Stimulated activated CD8-positive, alpha-beta memory T cell treated with anti-CD3 and anti-CD28 coated beads, Interleukin-12 subunit alpha, Interleukin-12 subunit beta, amount 100 ng/mL, for 24 hours (primary cell): ENCODE results near the gene YY1.
A peak's percentile ranks its signal among the peaks of the same experiment; 100 is the strongest.

Experiments used
- DNase-seq: peaks from one replicate; pipeline ENCODE4 v3.0.0-alpha.2; 2020; ENCODE audit errors: extremely low read depth

Gene YY1

GRCh38 chr14:100312877-100313400 is 74.0 kb downstream of the YY1 start:
- no peak for DNase-seq

DNA sequence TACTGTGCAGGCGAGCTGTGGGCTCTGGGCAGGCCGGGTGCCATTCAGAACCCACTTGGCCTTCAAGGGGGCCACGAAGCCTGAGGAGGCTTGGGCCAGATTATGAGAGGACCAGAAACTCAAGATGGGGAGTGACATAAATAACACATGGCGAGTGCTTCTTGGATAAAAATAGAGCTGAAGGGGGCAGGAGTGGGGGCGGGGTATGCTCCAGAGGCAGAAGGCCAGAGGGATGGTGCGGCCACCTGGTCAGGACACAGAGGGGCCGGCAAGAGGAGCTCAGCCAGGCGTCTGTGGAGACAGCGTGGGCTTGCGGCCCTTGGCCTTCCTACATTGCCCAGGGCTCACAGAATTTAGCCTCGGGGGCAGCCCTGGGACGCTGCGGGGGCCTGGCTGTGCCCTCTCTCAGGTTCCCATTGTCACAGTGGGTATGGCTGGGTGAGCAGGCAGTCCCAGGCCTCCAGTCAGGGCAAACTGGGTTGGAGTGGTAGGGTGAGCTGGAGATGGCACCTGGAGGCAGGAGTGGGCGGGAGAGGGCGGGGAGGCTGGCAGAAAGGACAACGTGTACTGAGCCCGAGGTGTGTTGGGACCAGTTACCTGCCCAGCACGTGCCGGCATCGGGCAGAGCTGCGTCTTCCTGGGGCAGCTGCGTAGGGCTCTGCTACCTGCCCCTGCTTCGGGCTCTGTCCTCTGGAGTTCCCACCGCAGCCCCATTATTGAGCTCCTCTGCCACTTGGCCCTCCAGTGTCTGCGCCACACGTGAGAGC is 74.7 kb downstream of the YY1 start:
- no peak for DNase-seq

DNA sequence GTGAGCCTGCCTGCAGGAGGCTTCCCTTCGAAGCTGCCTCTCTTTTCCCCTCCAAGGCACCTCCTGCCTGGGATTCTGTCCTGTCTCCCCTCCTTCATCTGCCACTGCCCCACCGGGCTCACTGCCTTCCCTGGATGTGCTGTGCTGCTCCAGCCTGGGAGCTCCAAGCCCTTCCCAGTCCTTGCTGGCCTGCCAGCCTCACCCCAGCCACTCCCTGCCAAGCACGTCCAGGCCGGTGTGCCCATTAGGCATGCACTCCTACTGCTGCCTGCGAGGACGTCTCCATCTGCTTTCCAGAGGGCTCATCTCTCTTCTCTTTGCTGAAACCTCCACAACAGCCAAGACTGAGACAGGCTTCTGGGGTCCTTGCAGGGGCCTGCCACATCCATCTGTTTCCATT is 75.8 kb downstream of the YY1 start:
- no peak for DNase-seq

GRCh38 chr14:100317389-100317788 is 78.4 kb downstream of the YY1 start:
- DNase-seq, result no peak

DNA sequence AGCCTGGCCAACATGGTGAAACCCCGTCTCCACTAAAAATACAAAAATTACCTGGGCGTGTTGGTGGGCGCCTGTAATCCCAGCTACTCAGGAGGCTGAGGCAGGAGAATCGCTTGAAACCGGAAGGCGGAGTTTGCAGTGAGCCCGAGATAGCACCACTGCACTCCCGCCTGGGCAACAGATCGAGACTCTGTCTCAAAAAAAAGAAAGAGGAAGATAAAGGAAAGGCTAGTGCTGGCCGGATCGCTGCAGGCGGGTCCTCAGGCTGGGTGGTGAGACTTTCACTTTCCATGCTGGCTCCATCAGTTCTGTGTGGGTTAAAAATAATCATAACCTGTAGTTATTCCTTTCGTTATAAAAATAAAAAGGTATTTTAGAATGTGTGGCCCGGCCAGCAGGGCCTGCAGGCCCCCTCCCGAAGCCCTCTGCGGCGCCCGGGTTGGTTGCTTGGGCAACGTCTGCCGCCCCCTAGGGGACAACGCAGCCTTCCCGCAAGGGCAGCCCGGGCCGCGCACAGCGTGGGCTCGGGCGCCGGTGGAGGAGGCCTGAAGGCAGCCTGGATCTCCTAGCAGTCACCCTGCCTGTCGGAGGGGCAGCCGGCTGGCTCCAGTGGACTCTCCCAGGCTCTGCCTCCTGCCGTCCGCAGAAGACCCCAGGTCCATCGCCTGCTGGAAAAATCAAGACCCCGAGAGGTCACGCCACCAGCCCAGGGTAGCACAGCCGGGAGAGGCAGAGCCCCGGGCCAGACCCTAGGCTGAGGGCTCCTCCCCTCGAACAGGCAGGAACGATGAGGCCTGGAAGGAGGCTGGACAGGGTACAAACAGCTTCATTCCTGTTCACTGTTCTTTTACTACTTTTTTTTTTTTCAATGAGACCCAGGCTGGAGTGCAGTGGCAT is 79.2 kb downstream of the YY1 start:
- peak; percentile 24 for DNase-seq

GRCh38 chr14:100320157-100320856 is 81.4 kb downstream of the YY1 start:
- no peak for DNase-seq

DNA sequence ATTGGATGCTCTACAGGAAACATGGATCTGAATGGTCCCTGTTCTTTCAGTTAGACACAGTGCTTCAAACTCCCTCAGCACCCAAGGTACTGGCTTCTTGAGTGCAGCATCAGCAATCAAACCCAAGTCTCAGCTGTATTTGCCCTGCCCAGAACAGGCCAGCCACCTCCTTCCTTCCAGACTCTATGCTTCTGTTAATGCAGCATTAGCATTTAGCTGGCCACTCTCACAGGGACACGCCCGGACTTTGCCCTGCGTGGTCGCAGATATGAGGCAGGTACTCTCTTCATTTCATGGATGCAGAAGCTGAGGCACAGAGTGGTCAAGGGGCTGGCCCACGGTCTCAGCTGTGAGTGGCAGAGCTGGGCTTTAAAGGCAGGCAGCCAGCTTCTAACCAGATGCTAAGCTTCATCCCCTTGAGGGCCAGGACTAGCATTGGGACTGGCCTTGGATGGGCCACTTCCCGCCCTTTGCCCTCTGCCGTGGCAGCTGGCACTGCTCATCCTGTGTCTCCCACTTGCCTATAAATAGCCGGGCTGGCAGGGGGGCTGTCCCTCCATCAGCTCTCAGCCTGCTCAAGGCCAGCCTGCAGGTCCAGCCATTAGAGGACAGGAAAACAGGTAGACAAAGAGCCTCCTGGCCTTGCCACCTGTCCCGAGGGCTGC is 82.7 kb downstream of the YY1 start:
- DNase-seq, result no peak

DNA sequence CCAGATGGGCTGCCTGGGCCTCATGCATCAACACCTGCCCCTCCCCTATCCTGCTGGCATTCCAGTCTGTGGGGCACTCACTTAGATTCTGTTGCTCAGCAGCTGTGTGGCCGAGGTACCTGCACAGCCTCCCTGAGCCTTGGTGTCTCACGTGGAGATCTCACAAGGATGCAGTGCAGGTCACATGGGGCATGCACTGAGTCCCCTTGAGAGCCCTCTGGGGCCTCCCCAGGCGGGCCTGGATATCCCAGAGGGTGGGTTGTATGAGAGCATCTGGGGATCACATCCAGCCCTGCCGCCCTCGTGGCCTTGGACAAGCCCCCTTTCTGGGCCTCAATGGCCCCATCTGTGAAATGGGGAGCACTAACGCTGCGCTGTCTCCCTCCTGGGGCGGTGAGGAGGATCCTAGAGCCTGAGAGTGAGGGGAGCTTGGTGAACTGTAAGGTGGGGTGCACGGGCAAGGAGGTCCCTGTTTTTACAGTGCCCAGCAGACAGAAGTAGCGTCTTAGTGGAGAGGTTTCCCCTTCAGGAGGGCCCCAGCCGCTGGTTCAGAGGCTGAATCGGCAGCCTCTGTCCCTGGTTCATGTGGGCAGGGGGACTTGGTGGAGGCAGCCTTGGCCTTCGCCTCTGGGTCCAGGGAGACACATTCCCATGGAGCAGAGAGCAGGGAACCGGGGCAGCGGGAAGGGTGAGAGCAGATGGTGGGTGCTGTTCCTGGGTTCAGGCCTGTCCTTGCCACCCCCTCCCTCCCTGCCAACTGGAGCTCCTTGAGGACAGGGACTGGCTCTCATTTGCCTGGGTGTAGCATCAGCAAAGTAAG is 83.4 kb downstream of the YY1 start:
- DNase-seq, result no peak

- DNase-seq, result no peak
Measured at GRCh38 chr14:100323121-100323941, 84.4 kb downstream of the YY1 start, which contains the start of gene SLC25A47. SLC25A47 (plus strand) TSS chr14:100323339; CDS start chr14:100323415, 76 bp downstream.

GRCh38 chr14:100323942-100324307 is 85.0 kb downstream of the YY1 start:
- DNase-seq, result no peak

- no peak for DNase-seq
Measured at GRCh38 chr14:100325231-100325632, 86.3 kb downstream of the YY1 start.

- no peak for DNase-seq
Measured at GRCh38 chr14:100325958-100326357, 87.0 kb downstream of the YY1 start.

DNA sequence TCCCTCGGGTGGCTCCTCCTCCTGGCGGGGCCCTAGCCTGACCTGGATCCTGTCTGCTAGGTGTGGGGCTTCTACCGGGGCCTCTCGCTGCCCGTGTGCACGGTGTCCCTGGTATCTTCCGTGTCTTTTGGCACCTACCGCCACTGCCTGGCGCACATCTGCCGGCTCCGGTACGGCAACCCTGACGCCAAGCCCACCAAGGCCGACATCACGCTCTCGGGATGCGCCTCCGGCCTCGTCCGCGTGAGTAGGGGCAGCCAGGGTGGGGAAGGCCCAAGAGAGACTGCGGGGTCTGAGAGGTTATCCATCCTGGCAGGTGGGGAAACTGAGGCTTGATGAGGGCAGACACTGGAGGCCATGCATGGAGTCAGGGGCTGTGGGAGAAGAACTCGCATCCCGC is 88.2 kb downstream of the YY1 start:
- no peak for DNase-seq

GRCh38 chr14:100328495-100329163 is 89.7 kb downstream of the YY1 start:
- no peak for DNase-seq

- no peak for DNase-seq
Measured at GRCh38 chr14:100329233-100330006, 90.5 kb downstream of the YY1 start.

DNA sequence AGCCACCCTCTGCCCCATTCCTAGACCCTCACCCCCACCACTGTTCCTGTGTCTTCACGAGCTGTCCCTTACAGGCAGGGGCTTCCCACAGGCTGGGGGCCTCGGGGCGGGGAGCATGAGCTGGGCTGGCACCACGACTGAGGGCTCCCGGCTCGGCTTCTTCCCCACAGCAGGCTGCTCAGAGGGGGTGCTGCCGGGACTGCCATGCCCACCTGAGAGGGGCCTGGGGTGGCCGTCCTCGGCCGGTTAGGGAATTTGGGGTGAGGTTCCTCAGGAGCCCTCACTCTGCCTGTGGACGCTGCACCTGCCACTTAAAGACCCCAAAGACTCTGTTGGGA is 91.0 kb downstream of the YY1 start:
- DNase-seq, result no peak

- no peak for DNase-seq
Measured at GRCh38 chr14:100330388-100330931, 91.5 kb downstream of the YY1 start.

GRCh38 chr14:100332071-100332639 is 93.2 kb downstream of the YY1 start:
- no peak for DNase-seq
